K562 (cell line): ENCODE measurements around the gene ACADM. TPM values are rescaled to one million over a fixed set of nuclear protein-coding genes. Genes with fewer than 3 reads are reported as not detected.
"Not testable (repeated sequence)": the region's sequence is repeated elsewhere in the genome, so short reads cannot be mapped to it uniquely, and the experiment has no call there.

Source experiments
- ATAC-seq: fragments of 200-7000 bp; cut with Tn5 transposase; 3 replicates; pipeline ENCODE4 v1.9.1; 2020; ENCODE audit warnings: moderate library complexity
- BruUV-seq: library from RNA; stranded (reverse); fragments of 400-500 nt; replicated peaks from 2 replicates; lab custom pipeline; 2021; lab: Mats Ljungman, UMichigan
- CTCF ChIA-PET: fragments of 300-600 bp; formaldehyde crosslinking; extraction: SDS; loops from one replicate; lab custom pipeline; 2021; ENCODE audit warnings: low intra/inter-chr PET ratio; lab: Yijun Ruan, JAX
- POLR2A ChIA-PET: fragments of 300-600, 350-650 bp; sonication (Branson Sonifier 250); formaldehyde crosslinking; extraction: SDS; loops from one replicate; lab custom pipeline; 2021; ENCODE audit warnings: antibody characterized with exemption, inconsistent platforms; lab: Yijun Ruan, JAX
- DNase-seq, 4 experiments: peaks; one replicate each; pipeline versions ENCODE4 v3.0.0 to v3.0.0-alpha.2; 2011 to 2018; ENCODE audit warnings: low spot score in 3 of 4, mixed read lengths in 3 of 4; ENCODE audit errors: extremely low read depth in 1 of 4
- FAIRE-seq: peaks from 2 replicates; lab custom pipeline; 2011; peaks lifted over from hg19 to GRCh38; lab: Jason Lieb, UNC
- H2AFZ ChIP-seq: 2 replicates; pipeline ENCODE4 v1.6.0; 2011; ENCODE audit warnings: low read depth, low read length, control low read depth, inconsistent platforms
- H3K27ac ChIP-seq: fragments of 200-600 bp; 3 replicates; pipeline ENCODE4 v1.8.0; 2011; ENCODE audit warnings: low read depth, mild to moderate bottlenecking, control low read depth, inconsistent platforms, low read length, moderate library complexity, mixed read lengths; ENCODE audit errors: extremely low read depth
- H3K27me3 ChIP-seq, 2 experiments: fragments of 300-600 bp in 1 of 2; 2 replicates in 1 of 2; 3 replicates in 1 of 2; pipeline versions ENCODE4 v1.6.0 to v1.8.0; 2011; ENCODE audit warnings: inconsistent platforms in 2 of 2, low read length in 2 of 2, mild to moderate bottlenecking in 1 of 2, mixed read lengths in 1 of 2, moderate library complexity in 1 of 2; ENCODE audit not compliant: control insufficient read depth in 2 of 2, insufficient read depth in 2 of 2
- H3K36me3 ChIP-seq: fragments of 300-600 bp; 3 replicates; pipeline ENCODE4 v1.8.0; 2011; ENCODE audit warnings: mild to moderate bottlenecking, low read length, inconsistent platforms; ENCODE audit not compliant: control insufficient read depth, insufficient read depth
- H3K4me1 ChIP-seq, 2 experiments: fragments of 200-600 bp in 1 of 2; replicated peaks in 1 of 2; 2 replicates in 1 of 2; 3 replicates in 1 of 2; pipeline versions ENCODE4 v1.5.1 to v1.8.0; 2011; ENCODE audit warnings: inconsistent platforms in 2 of 2, low read length in 2 of 2, mild to moderate bottlenecking in 1 of 2, mixed read lengths in 1 of 2, moderate library complexity in 1 of 2; ENCODE audit not compliant: control insufficient read depth in 2 of 2, insufficient read depth in 2 of 2
- H3K4me2 ChIP-seq: 2 replicates; pipeline ENCODE4 v1.6.1; 2011; ENCODE audit warnings: low read length, control low read depth, inconsistent platforms, mixed read lengths; ENCODE audit not compliant: insufficient read depth
- H3K4me3 ChIP-seq: fragments of 200-600 bp; sonication (generic), shearing (Covaris generic); 2 replicates; pipeline ENCODE4 v1.5.1; 2016; ENCODE audit warnings: control low read depth, inconsistent platforms
- H3K79me2 ChIP-seq: fragments of 200-600 bp; 3 replicates; pipeline ENCODE4 v1.8.0; 2011; ENCODE audit warnings: low read length, inconsistent platforms; ENCODE audit not compliant: control insufficient read depth, insufficient read depth
- H3K9ac ChIP-seq, 2 experiments: 2 replicates each; pipeline versions ENCODE4 v1.6.0 to v1.6.1; 2011; ENCODE audit warnings: low read depth in 2 of 2, low read length in 2 of 2, control low read depth in 1 of 2, inconsistent platforms in 1 of 2, mild to moderate bottlenecking in 1 of 2, mixed read lengths in 1 of 2; ENCODE audit not compliant: insufficient read depth in 1 of 2
- H3K9me1 ChIP-seq: one replicate; pipeline ENCODE4 v1.6.0; 2011; ENCODE audit warnings: inconsistent platforms, mild to moderate bottlenecking, low read length, moderate library complexity; ENCODE audit not compliant: control insufficient read depth, insufficient read depth
- H3K9me3 ChIP-seq: replicated peaks from 2 replicates; pipeline ENCODE4 v1.5.1; 2011; ENCODE audit warnings: low read depth, low read length, inconsistent platforms; ENCODE audit not compliant: control insufficient read depth, insufficient read depth
- H4K20me1 ChIP-seq: replicated peaks from 2 replicates; pipeline ENCODE4 v1.6.1; 2011; ENCODE audit warnings: low read length, inconsistent platforms, mixed read lengths; ENCODE audit not compliant: control insufficient read depth, insufficient read depth
- HMGXB4 ChIP-seq: sonication (generic); formaldehyde crosslinking; IDR thresholded peaks from 2 replicates; pipeline ENCODE4 v1.8.1; 2023; ENCODE audit warnings: mild to moderate bottlenecking, missing genetic modification reagents
- KDM5B ChIP-seq: fragments of 200-600 bp; sonication (generic); IDR thresholded peaks from 2 replicates; pipeline ENCODE4 v1.6.1; 2012; ENCODE audit warnings: low read depth, mild to moderate bottlenecking, moderate library complexity, low read length, control low read depth, inconsistent platforms; ENCODE audit not compliant: insufficient replicate concordance
- ZNF639 ChIP-seq, 2 experiments: fragments of 200-800 bp in 1 of 2; sonication (Bioruptor generic) in 1 of 2; sonication (generic) in 1 of 2; formaldehyde crosslinking in 1 of 2; IDR thresholded peaks in 1 of 2; conservative IDR thresholded peaks in 1 of 2; 2 replicates each; pipeline versions ENCODE4 v1.5.0 to v1.6.1; 2016 to 2020; ENCODE audit warnings: missing compliant biosample characterization in 1 of 2, missing genetic modification characterization in 1 of 2, missing genetic modification reagents in 1 of 2
- ZNF695 ChIP-seq: fragments of 450-650 bp; formaldehyde crosslinking; IDR thresholded peaks from 2 replicates; pipeline ENCODE4 v1.4.0; 2020; ENCODE audit warnings: mild to moderate bottlenecking, moderate library complexity
- WGBS: fragments of 100-300 bp; shearing (Covaris generic); methylation state at CpG from one replicate; pipeline ENCODE4 v1.1.6; 2016; ENCODE audit warnings: low coverage, mixed read lengths; ENCODE audit not compliant: insufficient coverage; ENCODE audit errors: missing lambda C conversion rate; 5-methylcytosine and 5-hydroxymethylcytosine counted together
- in situ Hi-C: fragments of 300-500 bp; cut with MboI; formaldehyde crosslinking; loops from 4 replicates; pipeline ENCODE4 v1.15.0; 2018; ENCODE audit warnings: inconsistent platforms, mixed read lengths
- intact Hi-C: fragments of 100-400 bp; cut with micrococcal nuclease; formaldehyde crosslinking; loops from 2 replicates; pipeline ENCODE4 v1.14.2; 2022
- polyA plus RNA-seq, 8 experiments: library from polyadenylated mRNA; depleted of rRNA in 4 of 8; stranded (reverse) in 5 of 8; unstranded in 3 of 8; fragments of >200 nt; fragmentation: Nextera tagmentation in 2 of 8; fragmentation: Illumina TruSeq in 1 of 8; extraction: Ambion mirVana in 2 of 8; extraction: Trizol in 1 of 8; gene quantifications; 2 replicates each; pipeline versions ENCODE4 v1.2.1 to v1.2.3, GENCODE V29; 2011 to 2014; ENCODE audit warnings: inconsistent platforms in 1 of 8, missing spikeins in 1 of 8
- total RNA-seq, 7 experiments: library from RNA; depleted of rRNA in 6 of 7; stranded (reverse); fragments of >200 nt in 6 of 7; fragmentation: Illumina TruSeq in 2 of 7; extraction: Trizol in 2 of 7; gene quantifications; 2 replicates each; pipeline versions ENCODE4 v1.2.1 to v1.2.3, GENCODE V29; 2011 to 2021; ENCODE audit warnings: low replicate concordance in 1 of 7
- TF ChIP-seq, protein P1 (sequence below): sonication (generic); formaldehyde crosslinking; IDR thresholded peaks from 2 replicates; pipeline ENCODE4 v1.5.0; 2020; ENCODE audit warnings: missing genetic modification reagents
- TF ChIP-seq, protein P2 (sequence below): fragments of 250-450 bp; sonication (Bioruptor Pico); IDR thresholded peaks from 2 replicates; pipeline ENCODE4 v1.5.0; 2020; ENCODE audit warnings: mild to moderate bottlenecking, borderline replicate concordance
- TF ChIP-seq, protein P3 (sequence below), 2 experiments: fragments of 450-650 bp in 1 of 2; sonication (generic) in 1 of 2; formaldehyde crosslinking; conservative IDR thresholded peaks; 2 replicates each; pipeline versions ENCODE4 v1.4.0 to v1.8.1; 2020 to 2022; ENCODE audit warnings: mild to moderate bottlenecking in 1 of 2, missing genetic modification reagents in 1 of 2

The ACADM gene
- total and polyA plus RNA-seq, 9 of the 15 experiments (the other 6 are each of a cell fraction or from before 2014, with no cell fraction given), result 82.5 to 156 (median 123) TPM

DNA sequence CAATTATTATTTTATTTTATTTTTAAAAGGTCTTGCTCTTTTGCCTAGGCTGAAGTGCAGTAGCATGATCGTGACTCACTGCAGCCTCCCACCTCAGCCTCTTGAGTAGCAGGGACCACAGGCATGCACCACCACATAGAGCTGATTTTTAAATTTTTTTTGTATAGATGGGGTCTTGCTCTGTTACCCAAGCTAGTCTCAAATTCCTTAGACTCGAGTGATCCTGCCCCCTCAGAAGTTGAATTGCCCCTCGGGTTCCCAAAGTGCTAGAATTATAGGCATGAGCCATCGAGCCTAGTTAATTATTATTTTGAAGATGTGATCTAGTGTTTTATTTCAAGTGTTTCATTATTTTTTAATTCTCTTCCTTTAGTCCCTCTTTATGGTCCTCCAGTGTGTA is 84.4 kb downstream of the ACADM start (continued):
- TF ChIP-seq ZNF639 (CRISPR knock-in tag; conservative IDR thresholded peaks at IDR 0.05 in 1 of 2, IDR thresholded peaks at IDR 0.05 in 1 of 2), result no peak
- no peak for TF ChIP-seq KDM5B
- no peak for TF ChIP-seq HMGXB4 (CRISPR knock-in tag)
- TF ChIP-seq, protein P1, sequence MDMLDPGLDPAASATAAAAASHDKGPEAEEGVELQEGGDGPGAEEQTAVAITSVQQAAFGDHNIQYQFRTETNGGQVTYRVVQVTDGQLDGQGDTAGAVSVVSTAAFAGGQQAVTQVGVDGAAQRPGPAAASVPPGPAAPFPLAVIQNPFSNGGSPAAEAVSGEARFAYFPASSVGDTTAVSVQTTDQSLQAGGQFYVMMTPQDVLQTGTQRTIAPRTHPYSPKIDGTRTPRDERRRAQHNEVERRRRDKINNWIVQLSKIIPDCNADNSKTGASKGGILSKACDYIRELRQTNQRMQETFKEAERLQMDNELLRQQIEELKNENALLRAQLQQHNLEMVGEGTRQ (CRISPR knock-in tag), result no peak
- TF ChIP-seq, protein P2, sequence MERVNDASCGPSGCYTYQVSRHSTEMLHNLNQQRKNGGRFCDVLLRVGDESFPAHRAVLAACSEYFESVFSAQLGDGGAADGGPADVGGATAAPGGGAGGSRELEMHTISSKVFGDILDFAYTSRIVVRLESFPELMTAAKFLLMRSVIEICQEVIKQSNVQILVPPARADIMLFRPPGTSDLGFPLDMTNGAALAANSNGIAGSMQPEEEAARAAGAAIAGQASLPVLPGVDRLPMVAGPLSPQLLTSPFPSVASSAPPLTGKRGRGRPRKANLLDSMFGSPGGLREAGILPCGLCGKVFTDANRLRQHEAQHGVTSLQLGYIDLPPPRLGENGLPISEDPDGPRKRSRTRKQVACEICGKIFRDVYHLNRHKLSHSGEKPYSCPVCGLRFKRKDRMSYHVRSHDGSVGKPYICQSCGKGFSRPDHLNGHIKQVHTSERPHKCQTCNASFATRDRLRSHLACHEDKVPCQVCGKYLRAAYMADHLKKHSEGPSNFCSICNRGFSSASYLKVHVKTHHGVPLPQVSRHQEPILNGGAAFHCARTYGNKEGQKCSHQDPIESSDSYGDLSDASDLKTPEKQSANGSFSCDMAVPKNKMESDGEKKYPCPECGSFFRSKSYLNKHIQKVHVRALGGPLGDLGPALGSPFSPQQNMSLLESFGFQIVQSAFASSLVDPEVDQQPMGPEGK (CRISPR knock-in tag), result no peak
- no peak for TF ChIP-seq ZNF695 (CRISPR knock-in tag)
- TF ChIP-seq, protein P3, sequence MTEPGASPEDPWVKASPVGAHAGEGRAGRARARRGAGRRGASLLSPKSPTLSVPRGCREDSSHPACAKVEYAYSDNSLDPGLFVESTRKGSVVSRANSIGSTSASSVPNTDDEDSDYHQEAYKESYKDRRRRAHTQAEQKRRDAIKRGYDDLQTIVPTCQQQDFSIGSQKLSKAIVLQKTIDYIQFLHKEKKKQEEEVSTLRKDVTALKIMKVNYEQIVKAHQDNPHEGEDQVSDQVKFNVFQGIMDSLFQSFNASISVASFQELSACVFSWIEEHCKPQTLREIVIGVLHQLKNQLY (CRISPR knock-in tag; conservative IDR thresholded peaks at IDR 0.05), result no peak

GRCh38 chr1:75810113-75810512 is 85.6 kb downstream of the ACADM start:
- H3K79me2 ChIP-seq, FAIRE-seq, POLR2A ChIA-PET, DNase-seq, H4K20me1 ChIP-seq, H3K27ac ChIP-seq, H3K9ac ChIP-seq, ATAC-seq, H3K4me2 ChIP-seq, BruUV-seq, intact Hi-C loops, H3K36me3 ChIP-seq, H3K4me3 ChIP-seq, H2AFZ ChIP-seq, H3K9me3 ChIP-seq, in situ Hi-C loops, H3K4me1 ChIP-seq, CTCF ChIA-PET, H3K9me1 ChIP-seq, H3K27me3 ChIP-seq: not testable (repeated sequence)
- WGBS, result 24% methylated on average over 3 of the region's 3 CpGs
